ENCODE data around the gene TAGAP. TPM values are rescaled to one million over a fixed set of nuclear protein-coding genes. Genes with fewer than 3 reads are reported as not detected.

TAGAP gene
- total and polyA plus RNA-seq, 2 of the 8 experiments (the other 6 are each of a cell fraction or from before 2014, with no cell fraction given) = not detected

GRCh38 chr6:158999154-158999665 is 45.6 kb downstream of the TAGAP start:
- Histone ChIP-seq H4K20me1 (replicated peaks in 1 of 2; ENCODE audit: control insufficient read depth in 1 of 2, insufficient read depth in 2 of 2, low read length in 2 of 2) (no peaks in the 10 kb centered on the region), H4K8ac (ENCODE audit: extremely low read depth, insufficient read depth, low read length) (no peak overlapping the region), H3K27me3 (replicated peaks in 1 of 4; ENCODE audit: control insufficient read depth in 3 of 4, extremely low read depth in 1 of 4, insufficient read depth in 3 of 4, low read length in 3 of 4) (no peaks in the 10 kb centered on the region), H3K79me2 (ENCODE audit: control insufficient read depth in 1 of 2, insufficient read depth in 2 of 2, low read length in 2 of 2) (no peaks in the 10 kb centered on the region), H2BK15ac (ENCODE audit: low read length) (no peak overlapping the region), H3K4me1 (replicated peaks in 1 of 4; ENCODE audit: control insufficient read depth in 3 of 4, insufficient read depth in 4 of 4, low read length in 3 of 4) (peaks cover 0 to 2% (median 0%) of the 10 kb centered on the region in 4 experiments; a peak in 2 of 7 replicates), H2BK120ac (replicated peaks; ENCODE audit: low read depth, low read length) (no peak overlapping the region), H3K36me3 (ENCODE audit: control insufficient read depth in 2 of 4, insufficient read depth in 4 of 4, low read length in 3 of 4) (no peaks in the 10 kb centered on the region), H3K23ac (ENCODE audit: insufficient read length) (no peak overlapping the region), H3K14ac (ENCODE audit: insufficient read length) (no peak overlapping the region), H3K18ac (ENCODE audit: extremely low read depth, low read length) (peak overlapping the region; percentile 34; the same call in 1 of the 2 replicates), H2BK5ac (ENCODE audit: low read depth, low read length) (peak overlapping the region; percentile 42; the same call in 1 of the 2 replicates), H2AFZ (ENCODE audit: low read length) (peak overlapping the region; percentile 64; the same call in 1 of the 2 replicates), H3K23me2 (ENCODE audit: low read depth, low read length) (peaks cover 11% of the 10 kb centered on the region), H3K27ac (ENCODE audit: low read depth, low read length) (peak overlapping the region; percentile 11; the same call in 1 of the 2 replicates), H2BK20ac (ENCODE audit: low read length) (no peak overlapping the region), H3K79me1 (ENCODE audit: low read depth, low read length) (no peaks in the 10 kb centered on the region), H2AK5ac (ENCODE audit: low read depth, low read length) (no peak overlapping the region), H3K4me2 (ENCODE audit: insufficient read depth in 1 of 2, low read depth in 2 of 2, low read length in 2 of 2) (peak overlapping the region; percentile 89 to 94), H4K5ac (ENCODE audit: insufficient read length, low read depth, low read length) (peak overlapping the region; percentile 83), H2BK12ac (ENCODE audit: low read depth, low read length) (no peak overlapping the region; the same call in 1 of the 2 replicates), H4K91ac (replicated peaks; ENCODE audit: insufficient read length, low read length) (no peak overlapping the region), H3K4me3 (ENCODE audit: extremely low read depth in 1 of 4, insufficient read depth in 2 of 4, low read depth in 3 of 4, low read length in 4 of 4) (peak overlapping the region; percentile 68 to 82 (median 78)), H3K4ac (replicated peaks; ENCODE audit: insufficient read length, low read depth, low read length) (no peak overlapping the region), H3K9ac (replicated peaks in 1 of 4; ENCODE audit: extremely low read depth in 1 of 4, low read depth in 3 of 4, low read length in 3 of 4) (peak overlapping the region; percentile 28 to 54 (median 48); a peak in 5 of 7 replicates), H3K9me3 (ENCODE audit: insufficient read depth in 2 of 2, low read depth in 1 of 2, low read length in 1 of 2) (no peaks in the 10 kb centered on the region), H3K56ac (replicated peaks; ENCODE audit: insufficient read length, low read depth, low read length) (no peak overlapping the region)
- 6% methylated on average over 24 of the region's 24 CpGs; no CpG with 5 or more reads in 1 of the 2 experiments for WGBS, 2 experiments (ENCODE audit: extremely low coverage in 1 of 2, insufficient coverage in 1 of 2, insufficient read length in 1 of 2, insufficient replicate concordance in 2 of 2, low coverage in 1 of 2, low lambda C conversion rate in 2 of 2, missing lambda C conversion rate in 1 of 2)
- FAIRE-seq (no peak), DNase-seq (ENCODE audit: low read depth in 1 of 2, low spot score in 2 of 2) (no peak)
- POLR2A ChIA-PET (ENCODE audit: partially characterized antibody) = interaction anchor here (1.0 to 1.8 kb wide), 12 partner anchors 8 to 325 kb away, joined by 3 to 9 read pairs (median 4); no protein-coding TSS in a partner anchor
- CTCF ChIA-PET (ENCODE audit: partially characterized antibody) = interaction anchor here (0.8 to 2.6 kb wide), 10 partner anchors 12 to 296 kb away, joined by 3 to 11 read pairs (median 4); no protein-coding TSS in a partner anchor
- TF ChIP-seq SAP30 (IDR thresholded peaks at IDR 0.05; ENCODE audit: insufficient read depth, insufficient replicate concordance, low read length) (peak; percentile 96), JUN (IDR thresholded peaks at IDR 0.05; ENCODE audit: low read depth, low read length) (no peak), HDAC2 (IDR thresholded peaks at IDR 0.05; ENCODE audit: borderline replicate concordance in 1 of 2, low read depth in 2 of 2, low read length in 2 of 2) (0 out of 4 replicates have a peak, but pooled peaks of 1 of the 2 experiments have one; percentile 28)
